Naive thymus-derived CD4-positive, alpha-beta T cell (primary cell): ENCODE data around the gene RNF167. TPM values are rescaled to one million over a fixed set of nuclear protein-coding genes. Genes with fewer than 3 reads are reported as not detected.

Source experiments
- microRNA-seq: library from miRNA; unstranded; fragments of <30 nt; microRNA quantifications from one replicate; pipeline ENCODE4 v1.2.0, GENCODE V29; 2022; ENCODE audit warnings: borderline microRNAs expressed
- polyA plus RNA-seq, 2 donors: library from polyadenylated mRNA; unstranded; fragments of 300-500 nt; fragmentation: Illumina TruSeq; gene quantifications; one replicate each; pipeline ENCODE4 v1.2.3, GENCODE V29; 2021
- total RNA-seq, 6 experiments: library from RNA in 5 of 6; stranded (reverse) in 5 of 6; gene quantifications; 1 replicate in 5 of 6; 2 replicates in 1 of 6; pipeline ENCODE4 v1.2.3 and lab custom pipeline; 2021 to 2026

The RNF167 gene
- total and polyA plus RNA-seq, 7 experiments from 2014 or later: 25.3 to 248 (median 103) TPM

Small RNA genes lying within 50 kb of the gene (microRNA-seq; reads per million reads assigned to microRNA genes)
- gene MIR6864: not detected
- gene MIR6865: not detected

Other genes starting within 250 kb of the RNF167 start
- gene PELP1, start 236.1 kb upstream of the RNF167 start, total RNA-seq: 10 to 100 TPM; 41.4 to 80.4 (median 70.0) TPM
- 10 to 100 TPM; 11.6 to 13.2 TPM for gene PELP1, start 236.1 kb upstream of the RNF167 start, polyA plus RNA-seq
- 100 to 1,000 TPM; 270 to 601 (median 377) TPM for gene ARRB2, start 229.6 kb upstream of the RNF167 start, total RNA-seq
- gene ARRB2, start 229.6 kb upstream of the RNF167 start, polyA plus RNA-seq: 10 to 100 TPM; 34.8 to 35.0 TPM
- gene MED11, start 208.8 kb upstream of the RNF167 start, total RNA-seq: 10 to 100 TPM; 10.4 to 32.0 (median 25.5) TPM
- gene MED11, start 208.8 kb upstream of the RNF167 start, polyA plus RNA-seq: 10 to 100 TPM; 43.2 to 73.9 TPM
- 1 to 10 TPM in 2 of 5 experiments, under 1 TPM in 2, not detected in 1; 0.22 to 5.2 (median 1.4) TPM for gene ZMYND15, start 200.4 kb upstream of the RNF167 start, total RNA-seq
- not detected for gene ZMYND15, start 200.4 kb upstream of the RNF167 start, polyA plus RNA-seq
- 10 to 100 TPM in 2 of 5 experiments, 1 to 10 TPM in 3; 2.6 to 68.0 (median 3.4) TPM for gene CXCL16, start 200.3 kb upstream of the RNF167 start, total RNA-seq
- gene CXCL16, start 200.3 kb upstream of the RNF167 start, polyA plus RNA-seq: 1 to 10 TPM; 1.2 to 4.4 TPM
- not detected for gene TM4SF5, start 168.4 kb upstream of the RNF167 start, total RNA-seq
- gene TM4SF5, start 168.4 kb upstream of the RNF167 start, polyA plus RNA-seq: not detected
- 1 to 10 TPM in 1 of 5 experiments, under 1 TPM in 1, not detected in 3; 0.66 to 3.0 TPM for gene VMO1, start 153.9 kb upstream of the RNF167 start, total RNA-seq
- not detected for gene VMO1, start 153.9 kb upstream of the RNF167 start, polyA plus RNA-seq
- under 1 TPM in 1 of 5 experiments, not detected in 4; 0.39 TPM for gene GLTPD2, start 151.3 kb upstream of the RNF167 start, total RNA-seq
- under 1 TPM in 1 of 2 donors, not detected in 1; 0.39 TPM for gene GLTPD2, start 151.3 kb upstream of the RNF167 start, polyA plus RNA-seq
- gene PSMB6, start 144.1 kb upstream of the RNF167 start, total RNA-seq: 100 to 1,000 TPM in 1 of 5 experiments, 10 to 100 TPM in 4; 42.3 to 133 (median 44.0) TPM
- 100 to 1,000 TPM; 215 to 273 TPM for gene PSMB6, start 144.1 kb upstream of the RNF167 start, polyA plus RNA-seq
- 10 to 100 TPM; 22.9 to 42.7 (median 26.8) TPM for gene PLD2, start 133.1 kb upstream of the RNF167 start, total RNA-seq
- gene PLD2, start 133.1 kb upstream of the RNF167 start, polyA plus RNA-seq: 1 to 10 TPM; 1.5 to 2.2 TPM
- 100 to 1,000 TPM in 4 of 5 experiments, 10 to 100 TPM in 1; 88.8 to 142 (median 125) TPM for gene MINK1, start 106.9 kb upstream of the RNF167 start, total RNA-seq
- gene MINK1, start 106.9 kb upstream of the RNF167 start, polyA plus RNA-seq: 10 to 100 TPM in 1 of 2 donors, 1 to 10 TPM in 1; 8.3 to 20.4 TPM
- 10 to 100 TPM in 2 of 5 experiments, 1 to 10 TPM in 2, under 1 TPM in 1; 0.82 to 37.2 (median 5.9) TPM for gene C17orf107, start 40.7 kb upstream of the RNF167 start, total RNA-seq
- gene C17orf107, start 40.7 kb upstream of the RNF167 start, polyA plus RNA-seq: 1 to 10 TPM in 1 of 2 donors, under 1 TPM in 1; 0.95 to 1.1 TPM
- 1 to 10 TPM in 3 of 5 experiments, under 1 TPM in 2; 0.34 to 6.5 (median 1.0) TPM for gene CHRNE, start 37.2 kb upstream of the RNF167 start, total RNA-seq
- gene CHRNE, start 37.2 kb upstream of the RNF167 start, polyA plus RNA-seq: under 1 TPM in 1 of 2 donors, not detected in 1; 0.24 TPM
- gene GP1BA, start 8.0 kb upstream of the RNF167 start, total RNA-seq: 1 to 10 TPM in 1 of 5 experiments, not detected in 4; 1.6 TPM
- gene GP1BA, start 8.0 kb upstream of the RNF167 start, polyA plus RNA-seq: not detected
- 10 to 100 TPM; 27.0 to 82.6 (median 44.1) TPM for gene SLC25A11, start 222 bp upstream of the RNF167 start, total RNA-seq
- gene SLC25A11, start 222 bp upstream of the RNF167 start, polyA plus RNA-seq: 10 to 100 TPM; 57.8 to 86.8 TPM
- 1,000 to 10,000 TPM in 1 of 5 experiments, 100 to 1,000 TPM in 4; 430 to 2,132 (median 445) TPM for gene PFN1, start 8.3 kb downstream of the RNF167 start, total RNA-seq
- gene PFN1, start 8.3 kb downstream of the RNF167 start, polyA plus RNA-seq: 1,000 to 10,000 TPM; 1,617 to 1,727 TPM
- 10 to 100 TPM; 21.5 to 56.3 (median 31.8) TPM for gene ENO3, start 10.9 kb downstream of the RNF167 start, total RNA-seq
- 1 to 10 TPM in 1 of 2 donors, under 1 TPM in 1; 0.87 to 1.8 TPM for gene ENO3, start 10.9 kb downstream of the RNF167 start, polyA plus RNA-seq
- gene SPAG7, start 27.5 kb downstream of the RNF167 start, total RNA-seq: 10 to 100 TPM; 41.6 to 59.6 (median 42.6) TPM
- 100 to 1,000 TPM in 1 of 2 donors, 10 to 100 TPM in 1; 96.9 to 119 TPM for gene SPAG7, start 27.5 kb downstream of the RNF167 start, polyA plus RNA-seq
- gene CAMTA2, start 47.4 kb downstream of the RNF167 start, total RNA-seq: 10 to 100 TPM; 55.2 to 90.0 (median 64.1) TPM
- 10 to 100 TPM in 1 of 2 donors, 1 to 10 TPM in 1; 9.7 to 20.5 TPM for gene CAMTA2, start 47.4 kb downstream of the RNF167 start, polyA plus RNA-seq
- gene INCA1, start 57.3 kb downstream of the RNF167 start, total RNA-seq: under 1 TPM in 4 of 5 experiments, not detected in 1; 0.38 to 0.42 (median 0.41) TPM
- gene INCA1, start 57.3 kb downstream of the RNF167 start, polyA plus RNA-seq: not detected
- gene KIF1C, start 57.7 kb downstream of the RNF167 start, total RNA-seq: 10 to 100 TPM; 11.5 to 46.5 (median 21.0) TPM
- 1 to 10 TPM; 3.0 to 3.4 TPM for gene KIF1C, start 57.7 kb downstream of the RNF167 start, polyA plus RNA-seq
- gene SLC52A1, start 95.2 kb downstream of the RNF167 start, total RNA-seq: under 1 TPM in 4 of 5 experiments, not detected in 1; 0.16 to 0.44 (median 0.28) TPM
- under 1 TPM in 1 of 2 donors, not detected in 1; 0.14 TPM for gene SLC52A1, start 95.2 kb downstream of the RNF167 start, polyA plus RNA-seq
- 10 to 100 TPM in 2 of 5 experiments, 1 to 10 TPM in 3; 3.5 to 14.8 (median 5.7) TPM for gene ZFP3, start 138.2 kb downstream of the RNF167 start, total RNA-seq
- 1 to 10 TPM; 1.4 to 1.6 TPM for gene ZFP3, start 138.2 kb downstream of the RNF167 start, polyA plus RNA-seq
- gene ZNF232, start 171.6 kb downstream of the RNF167 start, total RNA-seq: 10 to 100 TPM in 3 of 5 experiments, 1 to 10 TPM in 2; 5.1 to 20.3 (median 11.2) TPM
- gene ZNF232, start 171.6 kb downstream of the RNF167 start, polyA plus RNA-seq: 10 to 100 TPM in 1 of 2 donors, 1 to 10 TPM in 1; 9.1 to 13.6 TPM
- gene USP6, start 175.8 kb downstream of the RNF167 start, total RNA-seq: under 1 TPM in 4 of 5 experiments, not detected in 1; 0.05 to 0.19 (median 0.13) TPM
- under 1 TPM in 1 of 2 donors, not detected in 1; 0.06 TPM for gene USP6, start 175.8 kb downstream of the RNF167 start, polyA plus RNA-seq